ENCODE measurements around the gene CLTB. TPM values are rescaled to one million over a fixed set of nuclear protein-coding genes. Genes with fewer than 3 reads are reported as not detected.

The CLTB gene
- total and polyA plus RNA-seq, 4 donors, result 14.2 to 49.4 (median 38.6) TPM

- peak within 1 kb of the TSS; percentile 82 to 99 for H3K9ac ChIP-seq (ENCODE audit: low read depth in 1 of 2, low read length in 2 of 2)
- peak in 1 of 2 donors; percentile 19 for TF ChIP-seq RXRA (IDR thresholded peaks at IDR 0.05)
- TF ChIP-seq SP1 (IDR thresholded peaks at IDR 0.05), result peak; percentile 48
- peak; percentile 99 for TF ChIP-seq CTCF (IDR thresholded peaks at IDR 0.05; ENCODE audit: low read depth, low read length, missing input control)
- TF ChIP-seq FOXA1 (IDR thresholded peaks at IDR 0.05), result peak; percentile 73
- no peak for TF ChIP-seq MAX (IDR thresholded peaks at IDR 0.05)
- TF ChIP-seq REST (IDR thresholded peaks at IDR 0.05), result peak; percentile 73
- TF ChIP-seq EGR1 (IDR thresholded peaks at IDR 0.05; ENCODE audit: low read depth in 2 of 2), result no peak
- peak in 1 of 2 donors; percentile 3 for TF ChIP-seq HNF4A (conservative IDR thresholded peaks at IDR 0.05)
- TF ChIP-seq NR2F2 (IDR thresholded peaks at IDR 0.05), result peak; percentile 24
- peak; percentile 72 to 73 for TF ChIP-seq RAD21 (IDR thresholded peaks at IDR 0.05)
- TF ChIP-seq TAF1 (conservative IDR thresholded peaks at IDR 0.05), result peak; percentile 34
- peak; percentile 60 for TF ChIP-seq ZBTB33 (IDR thresholded peaks at IDR 0.05)
- TF ChIP-seq ATF3 (IDR thresholded peaks at IDR 0.05), result peak; percentile 30
- TF ChIP-seq FOXA2 (IDR thresholded peaks at IDR 0.05), result peak; percentile 25
- TF ChIP-seq YY1 (IDR thresholded peaks at IDR 0.05), result peak; percentile 98
- TF ChIP-seq GABPA (IDR thresholded peaks at IDR 0.05 in 1 of 2, conservative IDR thresholded peaks at IDR 0.05 in 1 of 2), result peak; percentile 83 to 94
- TF ChIP-seq JUND (IDR thresholded peaks at IDR 0.05), result peak in 1 of 2 donors; percentile 41
- peak; percentile 95 for TF ChIP-seq HNF4G (IDR thresholded peaks at IDR 0.05)
Observed at GRCh38 chr5:176447978-176448608, 31.8 kb upstream of the CLTB start, which contains the start of gene FAF2. Gene FAF2, plus strand, starts transcription at chr5:176448385. Its CDS starts 23 bp downstream, at chr5:176448408.

More at GRCh38 chr5:176447978-176448608, 31.8 kb upstream of the CLTB start, which contains the start of gene FAF2:
- Histone ChIP-seq H3K4me3 (ENCODE audit: low read depth in 1 of 3, low read length in 3 of 3) (peak within 1 kb of the TSS; percentile 85 to 100 (median 86)), H3K4me1 (ENCODE audit: control insufficient read depth in 4 of 4, insufficient read depth in 4 of 4, low read length in 3 of 4) (peaks cover 0 to 23% (median 13%) of the 10 kb centered on the region in 4 donors), H3K27ac (ENCODE audit: low read depth in 1 of 2, low read length in 2 of 2) (peak within 1 kb of the TSS; percentile 96 to 97), H3K27me3 (ENCODE audit: control insufficient read depth in 4 of 4, insufficient read depth in 4 of 4, low read length in 3 of 4) (no peaks in the 10 kb centered on the region), H3K36me3 (ENCODE audit: control insufficient read depth in 4 of 4, insufficient read depth in 3 of 4, low read depth in 1 of 4, low read length in 3 of 4) (peaks cover 0 to 2% (median under 1%) of the 10 kb centered on the region in 4 donors), H3K9me3 (ENCODE audit: control insufficient read depth in 4 of 4, low read length in 3 of 4) (no peaks in the 10 kb centered on the region)
- under 1% methylated on average over 50 of the region's 50 CpGs for WGBS
- peak; percentile 100 for DNase-seq (ENCODE audit: low spot score)

Measured in liver (tissue), 9 donors.